NCI-H187 (cell line): ENCODE data around the gene PLEKHG2.

ENCODE experiments used
- DNase-seq, 2 experiments: peaks; one replicate each; lab custom pipeline; 2025; lab: John Stamatoyannopoulos, UW

PLEKHG2 gene

DNA sequence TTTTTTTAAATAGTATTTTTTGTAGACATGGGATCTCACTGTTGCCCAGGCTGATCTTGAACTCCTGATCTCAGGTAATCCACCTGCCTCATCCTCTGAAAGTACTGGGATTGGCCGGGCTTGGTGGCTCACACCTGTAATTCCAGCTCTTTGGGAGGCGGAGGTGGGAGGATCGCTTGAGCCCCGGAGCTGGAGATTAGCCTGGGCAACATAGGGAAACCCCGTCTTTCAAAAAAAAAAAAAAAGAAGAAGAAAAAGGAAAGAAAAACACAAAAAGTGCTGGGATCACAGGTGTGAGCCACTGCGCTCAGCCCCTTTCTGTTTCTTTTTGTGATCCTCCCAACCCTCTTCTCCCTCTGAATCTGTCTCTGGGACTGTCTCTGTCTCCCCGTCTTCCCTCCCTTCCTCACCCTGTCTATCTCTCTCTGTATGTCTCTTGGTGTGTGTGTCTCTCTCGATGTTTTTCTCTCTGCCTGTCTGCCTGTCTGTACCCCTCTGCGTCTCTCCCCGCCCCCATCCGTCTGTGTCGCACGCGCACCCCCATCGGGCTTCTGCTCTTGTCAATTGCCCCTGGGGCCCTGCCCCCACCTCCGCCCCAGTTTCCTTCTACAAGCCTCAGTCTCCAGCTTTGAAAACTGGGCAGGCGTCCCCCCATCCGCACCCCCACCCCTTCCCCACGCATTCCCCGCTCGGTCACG is 6.4 kb upstream of the PLEKHG2 start:
- no peak for DNase-seq

GRCh38 chr19:39406656-39407409 is 5.6 kb upstream of the PLEKHG2 start, which contains the start of gene ZFP36:
ZFP36 (plus strand) TSS chr19:39406847; CDS start chr19:39406905, 58 bp downstream.
- no peak for DNase-seq

GRCh38 chr19:39407410-39407659 is 5.1 kb upstream of the PLEKHG2 start:
- no peak for DNase-seq

DNA sequence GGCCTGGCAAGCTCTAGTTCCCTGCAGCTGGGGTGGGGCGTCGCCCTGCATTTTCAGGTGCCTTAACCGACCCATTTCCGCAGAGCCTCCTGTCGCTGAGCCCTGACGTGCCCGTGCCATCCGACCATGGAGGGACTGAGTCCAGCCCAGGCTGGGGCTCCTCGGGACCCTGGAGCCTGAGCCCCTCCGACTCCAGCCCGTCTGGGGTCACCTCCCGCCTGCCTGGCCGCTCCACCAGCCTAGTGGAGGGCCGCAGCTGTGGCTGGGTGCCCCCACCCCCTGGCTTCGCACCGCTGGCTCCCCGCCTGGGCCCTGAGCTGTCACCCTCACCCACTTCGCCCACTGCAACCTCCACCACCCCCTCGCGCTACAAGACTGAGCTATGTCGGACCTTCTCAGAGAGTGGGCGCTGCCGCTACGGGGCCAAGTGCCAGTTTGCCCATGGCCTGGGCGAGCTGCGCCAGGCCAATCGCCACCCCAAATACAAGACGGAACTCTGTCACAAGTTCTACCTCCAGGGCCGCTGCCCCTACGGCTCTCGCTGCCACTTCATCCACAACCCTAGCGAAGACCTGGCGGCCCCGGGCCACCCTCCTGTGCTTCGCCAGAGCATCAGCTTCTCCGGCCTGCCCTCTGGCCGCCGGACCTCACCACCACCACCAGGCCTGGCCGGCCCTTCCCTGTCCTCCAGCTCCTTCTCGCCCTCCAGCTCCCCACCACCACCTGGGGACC is 4.6 kb upstream of the PLEKHG2 start:
- DNase-seq = no peak

DNA sequence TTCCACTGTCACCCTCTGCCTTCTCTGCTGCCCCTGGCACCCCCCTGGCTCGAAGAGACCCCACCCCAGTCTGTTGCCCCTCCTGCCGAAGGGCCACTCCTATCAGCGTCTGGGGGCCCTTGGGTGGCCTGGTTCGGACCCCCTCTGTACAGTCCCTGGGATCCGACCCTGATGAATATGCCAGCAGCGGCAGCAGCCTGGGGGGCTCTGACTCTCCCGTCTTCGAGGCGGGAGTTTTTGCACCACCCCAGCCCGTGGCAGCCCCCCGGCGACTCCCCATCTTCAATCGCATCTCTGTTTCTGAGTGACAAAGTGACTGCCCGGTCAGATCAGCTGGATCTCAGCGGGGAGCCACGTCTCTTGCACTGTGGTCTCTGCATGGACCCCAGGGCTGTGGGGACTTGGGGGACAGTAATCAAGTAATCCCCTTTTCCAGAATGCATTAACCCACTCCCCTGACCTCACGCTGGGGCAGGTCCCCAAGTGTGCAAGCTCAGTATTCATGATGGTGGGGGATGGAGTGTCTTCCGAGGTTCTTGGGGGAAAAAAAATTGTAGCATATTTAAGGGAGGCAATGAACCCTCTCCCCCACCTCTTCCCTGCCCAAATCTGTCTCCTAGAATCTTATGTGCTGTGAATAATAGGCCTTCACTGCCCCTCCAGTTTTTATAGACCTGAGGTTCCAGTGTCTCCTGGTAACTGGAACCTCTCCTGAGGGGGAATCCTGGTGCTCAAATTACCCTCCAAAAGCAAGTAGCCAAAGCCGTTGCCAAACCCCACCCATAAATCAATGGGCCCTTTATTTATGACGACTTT is 3.9 kb upstream of the PLEKHG2 start:
- no peak for DNase-seq

GRCh38 chr19:39409208-39410016 is 3.1 kb upstream of the PLEKHG2 start:
- peak; percentile 60 to 89 for DNase-seq

GRCh38 chr19:39410017-39410830 is 2.2 kb upstream of the PLEKHG2 start:
- no peak for DNase-seq

DNA sequence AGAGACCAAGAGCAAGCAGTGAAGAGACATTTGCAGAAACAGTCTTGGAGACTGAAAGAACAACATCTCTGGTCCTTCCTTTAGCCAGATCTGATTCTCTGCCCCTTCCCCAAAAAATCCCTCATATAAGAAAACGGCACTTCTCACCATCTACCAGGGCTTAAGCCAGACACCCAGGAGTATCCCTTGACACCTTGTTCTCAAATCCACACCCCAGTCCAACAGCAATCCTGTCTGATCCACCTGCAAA is 1.7 kb upstream of the PLEKHG2 start:
- DNase-seq = no peak

DNA sequence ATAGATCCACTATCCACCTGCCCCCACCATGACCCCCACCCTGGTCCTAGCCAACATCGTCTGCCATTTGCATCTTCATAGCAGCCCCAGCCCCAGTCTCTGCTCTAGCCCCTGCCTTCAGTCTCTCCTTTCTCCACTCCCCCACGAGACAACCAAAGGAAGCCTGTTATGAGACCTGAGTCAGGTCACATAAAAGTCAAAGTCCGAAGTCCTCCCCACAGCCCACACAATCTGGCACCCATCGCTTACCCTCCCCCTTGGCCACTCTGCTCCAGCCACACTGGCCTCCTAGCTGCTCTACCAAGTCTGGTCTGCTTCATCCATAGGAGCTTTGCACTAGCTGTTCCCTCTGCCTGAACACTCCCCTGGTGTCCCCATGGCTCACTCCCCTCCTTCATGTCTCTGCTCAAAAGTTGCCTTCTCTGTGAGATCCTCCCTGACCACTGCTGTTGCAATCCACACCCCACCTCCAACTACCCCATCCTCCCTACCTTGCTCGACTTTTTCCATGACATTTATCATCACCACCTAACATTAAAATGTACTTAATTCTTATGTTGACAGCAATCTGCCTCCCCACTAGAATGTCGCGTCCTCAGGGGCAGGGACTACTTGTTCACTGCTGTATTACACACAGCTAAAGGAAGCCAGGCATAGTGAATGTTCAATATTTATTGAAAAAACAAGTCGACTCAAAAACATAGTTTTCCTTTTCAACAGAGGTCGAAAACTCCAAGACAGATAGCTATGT is 1.2 kb upstream of the PLEKHG2 start:
- DNase-seq = no peak

- DNase-seq = peak; percentile 88 to 99
These were observed 703 bp upstream of the PLEKHG2 start for GRCh38 chr19:39411832-39412099.

DNA sequence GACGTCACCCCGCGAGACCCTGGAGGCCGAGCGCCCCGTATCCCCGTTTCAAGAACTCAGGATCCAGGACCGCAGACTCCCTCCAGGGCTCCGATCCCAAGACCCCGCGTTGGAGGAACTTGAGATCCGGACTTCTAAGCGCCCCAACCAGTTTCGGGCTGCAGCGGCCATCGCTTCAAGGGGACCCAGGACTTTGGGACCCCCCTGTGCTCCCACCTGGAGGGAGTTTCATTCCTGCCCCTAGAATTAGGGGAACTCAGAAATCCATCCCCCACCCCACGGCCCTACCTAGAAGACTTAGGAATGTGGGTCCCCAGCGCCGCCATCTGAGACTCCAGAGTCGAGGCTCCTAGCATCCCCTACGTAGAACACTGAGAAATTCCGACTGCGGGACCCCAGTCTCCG is 400 bp downstream of the PLEKHG2 start:
- DNase-seq = no peak

GRCh38 chr19:39413272-39413910 is 922 bp downstream of the PLEKHG2 start:
- peak in 1 of 2 experiments; percentile 25 for DNase-seq

DNA sequence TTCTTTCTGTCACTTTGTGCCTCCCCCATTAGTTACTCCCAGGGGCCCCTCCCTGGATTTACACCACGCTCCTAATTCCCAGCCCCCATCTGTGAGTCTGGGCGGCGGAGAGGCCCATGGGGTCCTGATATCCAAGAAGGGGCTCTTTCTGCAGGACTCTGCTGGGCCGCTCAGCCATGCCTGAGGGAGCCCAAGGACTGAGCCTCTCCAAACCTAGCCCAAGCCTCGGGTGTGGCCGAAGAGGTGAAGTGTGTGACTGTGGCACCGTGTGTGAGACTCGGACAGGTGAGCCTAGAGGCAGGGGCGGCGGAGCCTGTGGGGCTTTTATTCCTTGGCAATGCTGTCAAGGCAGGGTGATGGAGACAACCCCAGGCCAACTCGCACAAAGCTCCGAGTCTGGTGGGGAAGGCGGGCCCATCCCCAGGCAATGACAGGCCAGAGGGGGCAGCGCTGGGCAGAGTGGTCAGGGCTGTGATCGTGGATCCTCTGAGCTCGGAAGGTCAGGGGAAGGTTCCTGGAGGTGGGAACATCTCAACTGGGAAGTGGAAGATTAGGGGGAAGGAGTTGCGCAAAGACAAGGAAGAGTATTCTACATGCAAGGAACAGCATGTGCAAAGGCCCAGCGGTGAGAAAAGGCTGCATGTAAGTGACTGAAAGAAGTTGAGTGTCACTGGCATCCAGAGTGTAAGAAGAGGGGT is 1.6 kb downstream of the PLEKHG2 start:
- DNase-seq = no peak

DNA sequence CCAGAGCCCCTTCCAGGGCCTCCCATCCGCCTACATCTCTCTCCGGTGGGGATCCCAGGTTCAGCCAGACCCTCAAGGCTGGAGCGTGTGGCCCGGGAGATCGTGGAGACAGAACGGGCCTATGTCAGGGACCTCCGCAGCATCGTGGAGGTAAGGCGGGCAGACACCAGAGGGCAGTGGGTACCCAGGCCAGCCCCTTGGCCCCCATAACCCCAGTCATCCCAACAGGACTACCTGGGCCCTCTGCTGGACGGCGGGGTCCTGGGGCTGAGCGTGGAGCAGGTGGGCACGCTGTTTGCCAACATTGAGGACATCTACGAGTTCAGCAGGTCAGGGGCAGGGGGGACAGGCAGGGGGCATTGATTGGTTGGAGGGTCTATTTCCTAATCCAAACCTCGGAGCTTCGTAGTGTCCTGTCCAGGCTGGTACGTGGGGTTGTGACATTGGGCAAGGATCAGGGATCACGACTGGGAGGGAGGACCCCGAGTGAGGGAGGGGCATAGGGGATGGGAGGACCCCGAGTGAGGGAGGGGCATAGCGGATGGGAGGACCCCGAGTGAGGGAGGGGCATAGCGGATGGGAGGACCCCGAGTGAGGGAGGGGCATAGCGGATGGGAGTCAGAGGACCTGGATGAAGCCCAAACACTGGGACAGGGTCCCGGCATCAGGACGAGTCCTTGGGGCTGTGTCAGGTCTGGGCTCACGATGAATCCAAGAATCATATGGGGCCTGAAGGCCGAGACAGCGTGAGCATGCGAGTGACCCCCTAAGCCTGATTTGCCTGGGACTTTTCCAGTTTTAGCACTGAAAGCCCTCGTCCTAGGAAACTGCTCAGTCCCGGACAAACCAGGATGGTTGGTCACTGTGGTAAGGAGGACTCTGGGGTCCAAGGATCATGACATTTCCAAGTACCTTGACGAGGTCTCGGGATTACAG is 2.9 kb downstream of the PLEKHG2 start:
- DNase-seq = no peak

DNA sequence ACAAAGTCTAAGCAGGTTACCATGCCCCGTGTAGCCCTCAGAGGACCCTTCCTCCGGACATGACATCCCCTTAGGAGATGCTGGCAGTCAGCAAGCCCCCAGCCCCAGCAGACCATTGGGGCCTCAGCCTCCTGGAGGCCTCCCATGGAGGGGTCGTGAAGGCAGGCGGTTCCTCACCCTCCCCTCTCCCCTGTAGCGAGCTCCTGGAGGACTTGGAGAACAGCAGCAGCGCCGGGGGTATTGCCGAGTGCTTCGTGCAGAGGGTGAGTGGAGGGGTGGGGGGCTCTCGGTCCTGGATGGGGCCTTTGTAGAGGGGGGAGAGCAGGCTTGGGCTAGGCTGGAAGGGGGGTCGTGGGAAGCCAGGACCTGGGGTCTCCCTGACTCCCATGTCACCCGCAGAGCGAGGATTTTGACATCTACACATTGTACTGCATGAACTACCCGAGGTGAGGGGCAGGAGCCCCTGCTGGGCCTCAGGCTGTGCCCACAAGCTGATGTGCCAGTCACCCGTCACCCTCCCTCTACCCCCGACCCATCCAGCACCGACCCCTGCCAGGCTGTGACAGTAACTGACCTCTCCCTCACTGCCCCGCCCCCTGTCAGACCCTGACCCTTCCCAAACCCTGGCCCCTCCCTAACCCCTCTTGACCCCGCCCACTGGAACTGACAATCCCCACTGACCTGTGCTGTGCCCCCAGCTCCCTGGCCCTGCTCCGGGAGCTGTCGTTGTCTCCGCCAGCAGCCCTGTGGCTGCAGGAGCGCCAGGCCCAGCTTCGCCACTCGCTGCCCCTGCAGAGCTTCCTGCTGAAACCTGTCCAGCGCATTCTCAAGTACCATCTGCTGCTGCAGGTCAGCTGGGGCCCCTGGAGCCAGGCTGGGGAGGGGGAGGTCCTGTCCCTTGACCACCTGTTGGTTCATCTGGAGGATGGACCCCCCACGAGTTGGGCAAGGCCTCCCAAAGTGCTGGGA is 4.0 kb downstream of the PLEKHG2 start:
- no peak for DNase-seq

- DNase-seq = no peak
These were observed 5.2 kb downstream of the PLEKHG2 start for GRCh38 chr19:39417463-39418181.
